ENCODE results near the gene BICD1.
A peak's percentile ranks its signal among the peaks of the same experiment; 100 is the strongest.
"Not testable (repeated sequence)": the region's sequence is repeated elsewhere in the genome, so short reads cannot be mapped to it uniquely, and the experiment has no call there.

Gene BICD1

GRCh38 chr12:32106517-32107358 is at the start of gene BICD1:
BICD1 (plus strand) TSS chr12:32106847; CDS start chr12:32107332, 485 bp downstream.
- peak; percentile 92 for DNase-seq (ENCODE audit: low read depth)

- no peak for DNase-seq (ENCODE audit: low read depth)
Observed at GRCh38 chr12:32061033-32061432, 45.6 kb upstream of the BICD1 start.

GRCh38 chr12:32062881-32063280 is 43.8 kb upstream of the BICD1 start:
- no peak for DNase-seq (ENCODE audit: low read depth)

- no peak for DNase-seq (ENCODE audit: low read depth)
Observed at GRCh38 chr12:32063796-32064195, 42.9 kb upstream of the BICD1 start.

GRCh38 chr12:32066206-32066605 is 40.4 kb upstream of the BICD1 start:
- DNase-seq (ENCODE audit: low read depth): no peak

- DNase-seq (ENCODE audit: low read depth): no peak
Observed at GRCh38 chr12:32069071-32069470, 37.6 kb upstream of the BICD1 start.

- DNase-seq (ENCODE audit: low read depth): no peak
Observed at GRCh38 chr12:32069731-32070130, 36.9 kb upstream of the BICD1 start.

GRCh38 chr12:32070370-32070769 is 36.3 kb upstream of the BICD1 start:
- DNase-seq (ENCODE audit: low read depth): peak; percentile 21

GRCh38 chr12:32072102-32072501 is 34.5 kb upstream of the BICD1 start:
- no peak for DNase-seq (ENCODE audit: low read depth)

- no peak for DNase-seq (ENCODE audit: low read depth)
Observed at GRCh38 chr12:32074432-32074831, 32.2 kb upstream of the BICD1 start.

GRCh38 chr12:32076941-32077340 is 29.7 kb upstream of the BICD1 start:
- no peak for DNase-seq (ENCODE audit: low read depth)

- DNase-seq (ENCODE audit: low read depth): no peak
Observed at GRCh38 chr12:32080435-32080834, 26.2 kb upstream of the BICD1 start.

- DNase-seq (ENCODE audit: low read depth): peak; percentile 76
Observed at GRCh38 chr12:32083489-32083888, 23.2 kb upstream of the BICD1 start.

GRCh38 chr12:32084017-32084688 is 22.5 kb upstream of the BICD1 start:
- DNase-seq (ENCODE audit: low read depth): no peak

- DNase-seq (ENCODE audit: low read depth): no peak
Observed at GRCh38 chr12:32084753-32085152, 21.9 kb upstream of the BICD1 start.

- peak; percentile 23 for DNase-seq (ENCODE audit: low read depth)
Observed at GRCh38 chr12:32087306-32087705, 19.3 kb upstream of the BICD1 start.

GRCh38 chr12:32089156-32089555 is 17.5 kb upstream of the BICD1 start:
- no peak for DNase-seq (ENCODE audit: low read depth)

- no peak for DNase-seq (ENCODE audit: low read depth)
Observed at GRCh38 chr12:32089586-32089985, 17.1 kb upstream of the BICD1 start.

GRCh38 chr12:32091696-32092095 is 15.0 kb upstream of the BICD1 start:
- DNase-seq (ENCODE audit: low read depth): no peak

- DNase-seq (ENCODE audit: low read depth): no peak
Observed at GRCh38 chr12:32098112-32098511, 8.5 kb upstream of the BICD1 start.

GRCh38 chr12:32099275-32099674 is 7.4 kb upstream of the BICD1 start:
- DNase-seq (ENCODE audit: low read depth): not testable (repeated sequence)

GRCh38 chr12:32100361-32100760 is 6.3 kb upstream of the BICD1 start:
- DNase-seq (ENCODE audit: low read depth): no peak

GRCh38 chr12:32100888-32101287 is 5.8 kb upstream of the BICD1 start:
- DNase-seq (ENCODE audit: low read depth): no peak
